Measurements from ENCODE around the gene HNRNPC. TPM values are rescaled to one million over a fixed set of nuclear protein-coding genes. Genes with fewer than 3 reads are reported as not detected.
"Not testable (repeated sequence)": the region's sequence is repeated elsewhere in the genome, so short reads cannot be mapped to it uniquely, and the experiment has no call there.

The HNRNPC gene
- polyA plus RNA-seq, 1 donor: 668 TPM

DNA sequence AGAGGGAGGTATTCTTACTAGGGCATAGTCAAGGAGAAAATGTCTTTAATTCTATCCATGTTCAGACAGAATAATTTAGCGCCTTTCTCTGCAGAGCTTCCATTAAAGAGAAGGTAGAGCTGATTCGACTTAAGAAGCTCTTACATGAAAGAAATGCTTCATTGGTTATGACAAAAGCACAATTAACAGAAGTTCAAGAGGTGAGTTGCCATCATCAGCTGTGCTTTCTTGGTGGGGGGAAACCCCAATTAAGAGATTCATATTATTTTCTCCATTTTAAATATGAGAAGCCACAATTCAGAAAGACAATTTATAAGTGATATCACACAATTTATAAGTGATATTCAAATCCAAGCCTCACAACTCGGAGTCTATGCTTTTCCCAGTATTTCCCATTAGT, 38.4 kb upstream of the HNRNPC start:
- Histone ChIP-seq H3K4me3 (ENCODE audit: low read length) (no peak overlapping the region), H3K4me1 (ENCODE audit: control insufficient read depth, insufficient read depth, low read length) (no peaks in the 10 kb centered on the region), H3K27ac (ENCODE audit: low read length) (no peak overlapping the region), H3K36me3 (ENCODE audit: control insufficient read depth, insufficient read depth, low read length) (no peaks in the 10 kb centered on the region), H3K27me3 (ENCODE audit: control insufficient read depth, insufficient read depth, low read length) (no peaks in the 10 kb centered on the region), H3K9me3 (ENCODE audit: control insufficient read depth, low read depth, low read length) (no peaks in the 10 kb centered on the region)
- no peak for DNase-seq
- 67% methylated on average over 1 of the region's 3 CpGs for WGBS (ENCODE audit: insufficient coverage, low lambda C conversion rate)

- H3K27ac ChIP-seq (ENCODE audit: low read length); H3K9me3 ChIP-seq (ENCODE audit: control insufficient read depth, low read depth, low read length); H3K36me3 ChIP-seq (ENCODE audit: control insufficient read depth, insufficient read depth, low read length); DNase-seq; H3K27me3 ChIP-seq (ENCODE audit: control insufficient read depth, insufficient read depth, low read length); H3K4me1 ChIP-seq (ENCODE audit: control insufficient read depth, insufficient read depth, low read length); H3K4me3 ChIP-seq (ENCODE audit: low read length): not testable (repeated sequence)
- WGBS (ENCODE audit: insufficient coverage, low lambda C conversion rate): no CpG with 5 or more reads among the region's 2 CpGs
Measured at GRCh38 chr14:21302836-21303140, 33.5 kb upstream of the HNRNPC start.

GRCh38 chr14:21302013-21302835, 33.0 kb upstream of the HNRNPC start:
- peaks cover 8% of the 10 kb centered on the region for H3K27me3 ChIP-seq (ENCODE audit: control insufficient read depth, insufficient read depth, low read length)
- peak in 1 of 2 donors; percentile 26 for DNase-seq
- H3K4me1 ChIP-seq (ENCODE audit: control insufficient read depth, insufficient read depth, low read length): no peaks in the 10 kb centered on the region
- no peaks in the 10 kb centered on the region for H3K36me3 ChIP-seq (ENCODE audit: control insufficient read depth, insufficient read depth, low read length)
- H3K27ac ChIP-seq (ENCODE audit: low read length): no peak overlapping the region
- H3K9me3 ChIP-seq (ENCODE audit: control insufficient read depth, low read depth, low read length): no peaks in the 10 kb centered on the region
- H3K4me3 ChIP-seq (ENCODE audit: low read length): no peak overlapping the region
- 6% methylated on average over 2 of the region's 8 CpGs for WGBS (ENCODE audit: insufficient coverage, low lambda C conversion rate)

DNA sequence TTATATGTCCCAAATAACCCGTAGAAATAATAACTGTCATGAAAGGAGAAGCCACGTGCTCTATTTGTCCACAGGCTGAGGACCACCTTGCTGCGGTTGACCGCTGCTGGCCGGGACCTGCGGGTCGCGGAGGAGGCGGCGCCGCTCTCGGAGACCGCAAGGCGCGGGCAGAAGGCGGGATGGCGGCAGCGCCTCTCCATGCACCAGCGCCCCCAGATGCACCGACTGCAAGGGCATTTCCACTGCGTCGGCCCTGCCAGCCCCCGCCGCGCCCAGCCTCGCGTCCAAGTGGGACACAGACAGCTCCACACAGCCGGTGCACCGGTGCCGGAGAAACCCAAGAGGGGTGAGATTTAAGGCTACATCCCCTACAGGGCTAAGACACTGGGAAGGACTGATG, 31.6 kb upstream of the HNRNPC start:
- Histone ChIP-seq H3K4me1 (ENCODE audit: control insufficient read depth, insufficient read depth, low read length) (no peaks in the 10 kb centered on the region), H3K4me3 (ENCODE audit: low read length) (peak overlapping the region; percentile 24), H3K9me3 (ENCODE audit: control insufficient read depth, low read depth, low read length) (no peaks in the 10 kb centered on the region), H3K36me3 (ENCODE audit: control insufficient read depth, insufficient read depth, low read length) (no peaks in the 10 kb centered on the region), H3K27ac (ENCODE audit: low read length) (no peak overlapping the region), H3K27me3 (ENCODE audit: control insufficient read depth, insufficient read depth, low read length) (peaks cover 8% of the 10 kb centered on the region)
- DNase-seq: peak in 1 of 2 donors; percentile 37
- no CpG with 5 or more reads among the region's 30 CpGs for WGBS (ENCODE audit: insufficient coverage, low lambda C conversion rate)

GRCh38 chr14:21299562-21300130, 30.4 kb upstream of the HNRNPC start:
- Histone ChIP-seq H3K36me3 (ENCODE audit: control insufficient read depth, insufficient read depth, low read length) (no peaks in the 10 kb centered on the region), H3K27me3 (ENCODE audit: control insufficient read depth, insufficient read depth, low read length) (peaks cover 8% of the 10 kb centered on the region), H3K9me3 (ENCODE audit: control insufficient read depth, low read depth, low read length) (no peaks in the 10 kb centered on the region), H3K27ac (ENCODE audit: low read length) (no peak overlapping the region), H3K4me1 (ENCODE audit: control insufficient read depth, insufficient read depth, low read length) (no peaks in the 10 kb centered on the region), H3K4me3 (ENCODE audit: low read length) (no peak overlapping the region)
- DNase-seq: no peak
- 100% methylated on average over 1 of the region's 10 CpGs for WGBS (ENCODE audit: insufficient coverage, low lambda C conversion rate)

DNA sequence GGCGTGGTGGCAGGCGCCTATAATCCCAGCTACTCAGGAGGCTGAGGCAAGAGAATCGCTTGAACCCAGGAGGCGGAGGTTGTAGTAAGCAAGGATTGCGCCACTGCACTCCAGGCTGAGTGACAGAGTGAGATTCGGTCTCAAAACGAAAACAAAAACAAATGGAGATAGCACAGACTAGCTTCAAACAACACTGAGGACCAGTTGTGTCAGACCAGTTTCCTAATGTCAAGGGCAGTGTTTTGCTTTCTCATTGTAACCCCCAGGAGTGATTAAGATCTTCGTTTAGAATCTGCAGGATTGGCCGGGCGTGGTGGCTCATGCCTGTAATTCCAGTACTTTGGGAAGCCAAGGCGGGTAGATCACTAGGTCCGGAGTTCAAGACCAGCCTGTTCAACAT, 29.1 kb upstream of the HNRNPC start:
- 100% methylated on average over 1 of the region's 12 CpGs for WGBS (ENCODE audit: insufficient coverage, low lambda C conversion rate)
- H3K36me3 ChIP-seq (ENCODE audit: control insufficient read depth, insufficient read depth, low read length): no peaks in the 10 kb centered on the region
- no peaks in the 10 kb centered on the region for H3K4me1 ChIP-seq (ENCODE audit: control insufficient read depth, insufficient read depth, low read length)
- no peak for DNase-seq
- no peaks in the 10 kb centered on the region for H3K9me3 ChIP-seq (ENCODE audit: control insufficient read depth, low read depth, low read length)
- H3K27me3 ChIP-seq (ENCODE audit: control insufficient read depth, insufficient read depth, low read length): peaks cover 8% of the 10 kb centered on the region
- no peak overlapping the region for H3K4me3 ChIP-seq (ENCODE audit: low read length)
- H3K27ac ChIP-seq (ENCODE audit: low read length): no peak overlapping the region

DNA sequence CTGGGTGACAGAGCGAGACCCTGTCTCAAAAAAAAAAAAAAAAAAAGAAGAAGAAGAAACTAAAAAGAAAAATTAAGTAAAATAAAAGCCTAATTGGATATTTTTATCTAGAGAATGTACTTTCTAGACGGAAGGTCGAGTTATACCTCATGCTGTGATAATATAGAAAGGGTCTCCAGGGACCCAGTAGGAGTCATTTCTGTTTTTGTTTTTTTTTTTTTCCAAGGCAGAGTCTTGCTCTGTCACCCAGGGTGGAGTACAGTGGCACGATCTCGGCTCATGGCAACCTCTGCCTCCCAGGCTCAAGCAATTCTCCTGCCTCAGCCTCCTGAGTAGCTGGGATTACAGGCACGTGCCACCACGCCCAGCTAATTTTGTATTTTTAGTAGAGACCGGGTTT, 24.8 kb upstream of the HNRNPC start:
- 93% methylated on average over 2 of the region's 8 CpGs for WGBS (ENCODE audit: insufficient coverage, low lambda C conversion rate)

DNA sequence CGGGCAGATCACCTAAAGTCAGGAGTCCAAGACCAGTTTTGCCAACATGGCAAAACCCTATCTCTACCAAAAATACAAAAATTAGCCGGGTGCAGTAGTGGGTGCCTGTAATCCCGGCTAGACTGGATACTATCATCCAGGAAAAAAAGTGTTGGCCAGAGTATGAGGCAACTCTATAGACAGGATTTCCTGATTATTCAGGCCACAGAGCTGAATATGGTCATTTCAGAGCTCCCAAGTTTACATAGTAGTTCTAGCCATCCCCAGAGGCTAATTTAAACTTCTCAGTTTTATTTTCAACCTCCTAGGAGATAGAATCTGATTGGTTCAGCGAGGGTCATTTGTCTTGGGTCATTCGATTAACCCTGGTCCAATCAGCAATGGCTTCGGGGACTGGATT, 17.9 kb upstream of the HNRNPC start:
- Histone ChIP-seq H3K27ac (ENCODE audit: low read length) (no peak overlapping the region), H3K27me3 (ENCODE audit: control insufficient read depth, insufficient read depth, low read length) (no peaks in the 10 kb centered on the region), H3K4me1 (ENCODE audit: control insufficient read depth, insufficient read depth, low read length) (no peaks in the 10 kb centered on the region), H3K9me3 (ENCODE audit: control insufficient read depth, low read depth, low read length) (no peaks in the 10 kb centered on the region), H3K36me3 (ENCODE audit: control insufficient read depth, insufficient read depth, low read length) (no peaks in the 10 kb centered on the region), H3K4me3 (ENCODE audit: low read length) (no peak overlapping the region)
- no CpG with 5 or more reads among the region's 6 CpGs for WGBS (ENCODE audit: insufficient coverage, low lambda C conversion rate)
- no peak for DNase-seq

More for the DNA sequence above, 24.8 kb upstream of the HNRNPC start:
- H3K4me3 ChIP-seq (ENCODE audit: low read length); H3K4me1 ChIP-seq (ENCODE audit: control insufficient read depth, insufficient read depth, low read length); H3K36me3 ChIP-seq (ENCODE audit: control insufficient read depth, insufficient read depth, low read length); H3K27ac ChIP-seq (ENCODE audit: low read length); H3K9me3 ChIP-seq (ENCODE audit: control insufficient read depth, low read depth, low read length); H3K27me3 ChIP-seq (ENCODE audit: control insufficient read depth, insufficient read depth, low read length); DNase-seq: not testable (repeated sequence)

GRCh38 chr14:21286516-21286915, 17.3 kb upstream of the HNRNPC start:
- DNase-seq; H3K36me3 ChIP-seq (ENCODE audit: control insufficient read depth, insufficient read depth, low read length); H3K4me3 ChIP-seq (ENCODE audit: low read length); H3K4me1 ChIP-seq (ENCODE audit: control insufficient read depth, insufficient read depth, low read length); H3K27ac ChIP-seq (ENCODE audit: low read length); H3K27me3 ChIP-seq (ENCODE audit: control insufficient read depth, insufficient read depth, low read length); H3K9me3 ChIP-seq (ENCODE audit: control insufficient read depth, low read depth, low read length): not testable (repeated sequence)
- WGBS (ENCODE audit: insufficient coverage, low lambda C conversion rate): 100% methylated on average over 1 of the region's 2 CpGs

DNA sequence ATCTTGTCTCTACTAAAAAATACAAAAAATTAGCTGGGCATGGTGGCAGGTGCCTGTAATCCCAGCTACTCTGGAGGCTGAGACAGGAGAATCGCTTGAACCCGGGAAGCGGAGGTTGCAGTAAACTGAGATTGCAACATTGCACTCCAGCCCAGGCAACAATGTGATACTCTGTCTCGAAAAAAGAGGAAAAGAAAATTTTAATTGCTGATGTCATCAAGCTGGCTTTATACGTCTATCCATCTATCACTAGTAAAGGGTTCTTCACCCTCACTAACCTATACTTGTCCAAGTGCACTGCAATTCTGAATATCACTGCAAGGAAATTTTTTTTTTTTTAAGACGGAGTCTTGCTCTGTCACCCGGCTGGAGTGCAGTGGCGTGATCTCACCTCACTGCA, 12.7 kb upstream of the HNRNPC start:
- not testable (repeated sequence) for H3K36me3 ChIP-seq (ENCODE audit: control insufficient read depth, insufficient read depth, low read length); DNase-seq; H3K9me3 ChIP-seq (ENCODE audit: control insufficient read depth, low read depth, low read length); H3K4me3 ChIP-seq (ENCODE audit: low read length); H3K27ac ChIP-seq (ENCODE audit: low read length); H3K4me1 ChIP-seq (ENCODE audit: control insufficient read depth, insufficient read depth, low read length); H3K27me3 ChIP-seq (ENCODE audit: control insufficient read depth, insufficient read depth, low read length)
- WGBS (ENCODE audit: insufficient coverage, low lambda C conversion rate): no CpG with 5 or more reads among the region's 8 CpGs

GRCh38 chr14:21279783-21280182, 10.5 kb upstream of the HNRNPC start, which contains the start of gene RPGRIP1:
Gene RPGRIP1, plus strand, starts transcription at chr14:21280083. Its CDS starts 7,894 bp downstream, at chr14:21287977.
- DNase-seq: no peak
- 89% methylated on average over 1 of the region's 2 CpGs for WGBS (ENCODE audit: insufficient coverage, low lambda C conversion rate)
- H3K36me3 ChIP-seq (ENCODE audit: control insufficient read depth, insufficient read depth, low read length): no peaks in the 10 kb centered on the region

More at GRCh38 chr14:21279783-21280182, 10.5 kb upstream of the HNRNPC start, which contains the start of gene RPGRIP1:
- Histone ChIP-seq H3K4me3 (ENCODE audit: low read length) (no peak within 1 kb of the TSS), H3K27me3 (ENCODE audit: control insufficient read depth, insufficient read depth, low read length) (no peaks in the 10 kb centered on the region), H3K4me1 (ENCODE audit: control insufficient read depth, insufficient read depth, low read length) (no peaks in the 10 kb centered on the region), H3K27ac (ENCODE audit: low read length) (no peak within 1 kb of the TSS), H3K9me3 (ENCODE audit: control insufficient read depth, low read depth, low read length) (no peaks in the 10 kb centered on the region)

Measured in large intestine (tissue), 3 donors.